ENCODE results near the gene IDUA.
"Not testable (repeated sequence)": the region's sequence is repeated elsewhere in the genome, so short reads cannot be mapped to it uniquely, and the experiment has no call there.

Gene IDUA

GRCh38 chr4:973431-974397 lies 13.1 kb upstream of the IDUA start, which contains the start of gene DGKQ:
Gene DGKQ, minus strand, starts transcription at chr4:973569. Its CDS starts 87 bp downstream, at chr4:973482.
- peak; percentile 99 for DNase-seq (ENCODE audit: extremely low spot score)
- ChIA-PET POLR2A (no interaction called here), CTCF (interaction anchor here (1.1 to 1.6 kb wide), 2 partner anchors 13 to 14 kb away, joined by 3 to 5 read pairs; partner anchors contain the start of gene IDUA)
- no peak for TF ChIP-seq CTCF (IDR thresholded peaks at IDR 0.05; ENCODE audit: control extremely low read depth, extremely low read depth, low read depth, missing control alignments)

GRCh38 chr4:974668-975067 lies 12.2 kb upstream of the IDUA start:
- no peak for DNase-seq (ENCODE audit: extremely low spot score)
- ChIA-PET POLR2A (no interaction called here), CTCF (interaction anchor here (1.6 kb wide), 1 partner anchor 12 kb away, joined by 5 read pairs; the partner anchor contains the start of gene IDUA)
- TF ChIP-seq CTCF (IDR thresholded peaks at IDR 0.05; ENCODE audit: control extremely low read depth, extremely low read depth, low read depth, missing control alignments), result no peak

- POLR2A ChIA-PET; CTCF ChIA-PET; DNase-seq (ENCODE audit: extremely low spot score): not testable (repeated sequence)
Observed at GRCh38 chr4:976016-976415, 10.8 kb upstream of the IDUA start.

GRCh38 chr4:978957-979701 lies 7.7 kb upstream of the IDUA start:
- no peak for TF ChIP-seq CTCF (IDR thresholded peaks at IDR 0.05; ENCODE audit: control extremely low read depth, extremely low read depth, low read depth, missing control alignments)
- CTCF ChIA-PET, result interaction anchor here (1.5 kb wide), 1 partner anchor 8 kb away, joined by 4 read pairs; the partner anchor contains the start of gene IDUA
- DNase-seq (ENCODE audit: extremely low spot score), result no peak
- POLR2A ChIA-PET, result no interaction called here

GRCh38 chr4:982291-982690 lies 4.6 kb upstream of the IDUA start:
- ChIA-PET CTCF (no interaction called here), POLR2A (no interaction called here)
- TF ChIP-seq CTCF (IDR thresholded peaks at IDR 0.05; ENCODE audit: control extremely low read depth, extremely low read depth, low read depth, missing control alignments), result no peak
- no peak for DNase-seq (ENCODE audit: extremely low spot score)

- POLR2A ChIA-PET, result no interaction called here
- DNase-seq (ENCODE audit: extremely low spot score), result no peak
- TF ChIP-seq CTCF (IDR thresholded peaks at IDR 0.05; ENCODE audit: control extremely low read depth, extremely low read depth, low read depth, missing control alignments), result no peak
- CTCF ChIA-PET, result no interaction called here
Observed at GRCh38 chr4:982814-983213, 4.0 kb upstream of the IDUA start.
